AG09309 (cell line): Measurements from ENCODE around the gene TRPV3.
"Not testable (repeated sequence)": the region's sequence is repeated elsewhere in the genome, so short reads cannot be mapped to it uniquely, and the experiment has no call there.

Experiments
- DNase-seq: peaks from one replicate; pipeline ENCODE4 v3.0.0-alpha.2; 2010; ENCODE audit warnings: low read depth
- H3K4me3 ChIP-seq: 2 replicates; pipeline ENCODE4 v1.5.1; 2011; ENCODE audit warnings: mild to moderate bottlenecking, low read depth, low read length, moderate library complexity; ENCODE audit not compliant: control insufficient read depth
- CTCF ChIP-seq: IDR thresholded peaks from 2 replicates; pipeline ENCODE4 v1.5.1; 2011; ENCODE audit warnings: mild to moderate bottlenecking, low read depth, low read length, inconsistent platforms; ENCODE audit not compliant: insufficient read depth, control insufficient read depth; ENCODE audit errors: missing control alignments

Gene TRPV3

GRCh38 chr17:3514873-3515272, 42.7 kb downstream of the TRPV3 start:
- no peak for DNase-seq
- no peak for TF ChIP-seq CTCF
- no peak overlapping the region for H3K4me3 ChIP-seq

GRCh38 chr17:3514167-3514566, 43.4 kb downstream of the TRPV3 start:
- DNase-seq, H3K4me3 ChIP-seq: not testable (repeated sequence)

GRCh38 chr17:3513305-3514035, 44.1 kb downstream of the TRPV3 start:
- no peak for TF ChIP-seq CTCF
- DNase-seq: no peak
- no peak overlapping the region for H3K4me3 ChIP-seq

- no peak for TF ChIP-seq CTCF
- no peak overlapping the region for H3K4me3 ChIP-seq
- no peak for DNase-seq
These were observed 45.0 kb downstream of the TRPV3 start for GRCh38 chr17:3512505-3513171.

- no peak overlapping the region for H3K4me3 ChIP-seq
- no peak for TF ChIP-seq CTCF
- DNase-seq: no peak
These were observed 45.6 kb downstream of the TRPV3 start for GRCh38 chr17:3511852-3512504.

- no peak for DNase-seq
- TF ChIP-seq CTCF: no peak
- no peak overlapping the region for H3K4me3 ChIP-seq
These were observed 47.5 kb downstream of the TRPV3 start for GRCh38 chr17:3510090-3510489.

- no peak for TF ChIP-seq CTCF
- no peak for DNase-seq
- H3K4me3 ChIP-seq: no peak overlapping the region
These were observed 49.7 kb downstream of the TRPV3 start for GRCh38 chr17:3507869-3508268.
